K562 (cell line): ENCODE data around the gene FKBP1B. TPM values are rescaled to one million over a fixed set of nuclear protein-coding genes. Genes with fewer than 3 reads are reported as not detected.
A peak's percentile ranks its signal among the peaks of the same experiment; 100 is the strongest.
"Not testable (repeated sequence)": the region's sequence is repeated elsewhere in the genome, so short reads cannot be mapped to it uniquely, and the experiment has no call there.

Experiments
- ATAC-seq: fragments of 200-7000 bp; cut with Tn5 transposase; 3 replicates; pipeline ENCODE4 v1.9.1; 2020; ENCODE audit warnings: moderate library complexity
- BruUV-seq: library from RNA; stranded (reverse); fragments of 400-500 nt; replicated peaks from 2 replicates; lab custom pipeline; 2021; lab: Mats Ljungman, UMichigan
- CTCF ChIA-PET: fragments of 300-600 bp; formaldehyde crosslinking; extraction: SDS; loops from one replicate; lab custom pipeline; 2021; ENCODE audit warnings: low intra/inter-chr PET ratio; lab: Yijun Ruan, JAX
- POLR2A ChIA-PET: fragments of 300-600, 350-650 bp; sonication (Branson Sonifier 250); formaldehyde crosslinking; extraction: SDS; loops from one replicate; lab custom pipeline; 2021; ENCODE audit warnings: antibody characterized with exemption, inconsistent platforms; lab: Yijun Ruan, JAX
- DNase-seq, 4 experiments: peaks; one replicate each; pipeline versions ENCODE4 v3.0.0 to v3.0.0-alpha.2; 2011 to 2018; ENCODE audit warnings: low spot score in 3 of 4, mixed read lengths in 3 of 4; ENCODE audit errors: extremely low read depth in 1 of 4
- FAIRE-seq: peaks from 2 replicates; lab custom pipeline; 2011; peaks lifted over from hg19 to GRCh38; lab: Jason Lieb, UNC
- H2AFZ ChIP-seq: 2 replicates; pipeline ENCODE4 v1.6.0; 2011; ENCODE audit warnings: low read depth, low read length, control low read depth, inconsistent platforms
- H3K27ac ChIP-seq: fragments of 200-600 bp; 3 replicates; pipeline ENCODE4 v1.8.0; 2011; ENCODE audit warnings: low read depth, mild to moderate bottlenecking, control low read depth, inconsistent platforms, low read length, moderate library complexity, mixed read lengths; ENCODE audit errors: extremely low read depth
- H3K27me3 ChIP-seq, 2 experiments: fragments of 300-600 bp in 1 of 2; 2 replicates in 1 of 2; 3 replicates in 1 of 2; pipeline versions ENCODE4 v1.6.0 to v1.8.0; 2011; ENCODE audit warnings: inconsistent platforms in 2 of 2, low read length in 2 of 2, mild to moderate bottlenecking in 1 of 2, mixed read lengths in 1 of 2, moderate library complexity in 1 of 2; ENCODE audit not compliant: control insufficient read depth in 2 of 2, insufficient read depth in 2 of 2
- H3K36me3 ChIP-seq: fragments of 300-600 bp; 3 replicates; pipeline ENCODE4 v1.8.0; 2011; ENCODE audit warnings: mild to moderate bottlenecking, low read length, inconsistent platforms; ENCODE audit not compliant: control insufficient read depth, insufficient read depth
- H3K4me1 ChIP-seq, 2 experiments: fragments of 200-600 bp in 1 of 2; replicated peaks in 1 of 2; 2 replicates in 1 of 2; 3 replicates in 1 of 2; pipeline versions ENCODE4 v1.5.1 to v1.8.0; 2011; ENCODE audit warnings: inconsistent platforms in 2 of 2, low read length in 2 of 2, mild to moderate bottlenecking in 1 of 2, mixed read lengths in 1 of 2, moderate library complexity in 1 of 2; ENCODE audit not compliant: control insufficient read depth in 2 of 2, insufficient read depth in 2 of 2
- H3K4me2 ChIP-seq: 2 replicates; pipeline ENCODE4 v1.6.1; 2011; ENCODE audit warnings: low read length, control low read depth, inconsistent platforms, mixed read lengths; ENCODE audit not compliant: insufficient read depth
- H3K4me3 ChIP-seq: fragments of 200-600 bp; sonication (generic), shearing (Covaris generic); 2 replicates; pipeline ENCODE4 v1.5.1; 2016; ENCODE audit warnings: control low read depth, inconsistent platforms
- H3K79me2 ChIP-seq: fragments of 200-600 bp; 3 replicates; pipeline ENCODE4 v1.8.0; 2011; ENCODE audit warnings: low read length, inconsistent platforms; ENCODE audit not compliant: control insufficient read depth, insufficient read depth
- H3K9ac ChIP-seq, 2 experiments: 2 replicates each; pipeline versions ENCODE4 v1.6.0 to v1.6.1; 2011; ENCODE audit warnings: low read depth in 2 of 2, low read length in 2 of 2, control low read depth in 1 of 2, inconsistent platforms in 1 of 2, mild to moderate bottlenecking in 1 of 2, mixed read lengths in 1 of 2; ENCODE audit not compliant: insufficient read depth in 1 of 2
- H3K9me1 ChIP-seq: one replicate; pipeline ENCODE4 v1.6.0; 2011; ENCODE audit warnings: inconsistent platforms, mild to moderate bottlenecking, low read length, moderate library complexity; ENCODE audit not compliant: control insufficient read depth, insufficient read depth
- H3K9me3 ChIP-seq: replicated peaks from 2 replicates; pipeline ENCODE4 v1.5.1; 2011; ENCODE audit warnings: low read depth, low read length, inconsistent platforms; ENCODE audit not compliant: control insufficient read depth, insufficient read depth
- H4K20me1 ChIP-seq: replicated peaks from 2 replicates; pipeline ENCODE4 v1.6.1; 2011; ENCODE audit warnings: low read length, inconsistent platforms, mixed read lengths; ENCODE audit not compliant: control insufficient read depth, insufficient read depth
- BCOR ChIP-seq: fragments of 450-650 bp; IDR thresholded peaks from 2 replicates; pipeline ENCODE4 v1.6.1; 2016
- CBX8 ChIP-seq: fragments of 200-600 bp; sonication (generic); IDR thresholded peaks from 2 replicates; pipeline ENCODE4 v1.6.1; 2012; ENCODE audit warnings: borderline replicate concordance, mixed run types, low read depth, mild to moderate bottlenecking, moderate library complexity, mixed read lengths, low read length, control low read depth, inconsistent platforms; ENCODE audit not compliant: poor library complexity, severe bottlenecking; ENCODE audit errors: extremely low read depth
- CREM ChIP-seq: IDR thresholded peaks from 2 replicates; pipeline ENCODE4 v1.6.1; 2014; ENCODE audit warnings: antibody characterized with exemption, low read depth
- ID3 ChIP-seq, 2 experiments: fragments of 250-450 bp in 1 of 2; fragments of 450-650 bp in 1 of 2; sonication (Bioruptor Pico) in 1 of 2; IDR thresholded peaks; 2 replicates each; pipeline versions ENCODE4 v1.6.1 to v1.8.0; 2016 to 2021; ENCODE audit warnings: mild to moderate bottlenecking in 2 of 2, moderate library complexity in 2 of 2, missing compliant biosample characterization in 1 of 2, missing genetic modification characterization in 1 of 2
- KDM1A ChIP-seq, 2 experiments: fragments of 450-650 bp; IDR thresholded peaks; 2 replicates each; pipeline ENCODE4 v1.6.1; 2016; ENCODE audit warnings: mild to moderate bottlenecking in 2 of 2
- SIX5 ChIP-seq, 2 experiments: IDR thresholded peaks; 2 replicates each; pipeline ENCODE4 v1.6.1; 2011; ENCODE audit warnings: low read length in 2 of 2, borderline replicate concordance in 1 of 2, low read depth in 1 of 2, mild to moderate bottlenecking in 1 of 2, moderate library complexity in 1 of 2; ENCODE audit not compliant: insufficient read depth in 1 of 2
- ZBTB7A ChIP-seq: IDR thresholded peaks from 2 replicates; pipeline ENCODE4 v1.6.1; 2011; ENCODE audit warnings: low read depth, mild to moderate bottlenecking, low read length, moderate library complexity, borderline replicate concordance; ENCODE audit not compliant: control insufficient read depth
- ZNF75A ChIP-seq: fragments of 450-650 bp; formaldehyde crosslinking; IDR thresholded peaks from 2 replicates; pipeline ENCODE4 v1.4.0; 2020; ENCODE audit warnings: mild to moderate bottlenecking
- WGBS: fragments of 100-300 bp; shearing (Covaris generic); methylation state at CpG from one replicate; pipeline ENCODE4 v1.1.6; 2016; ENCODE audit warnings: low coverage, mixed read lengths; ENCODE audit not compliant: insufficient coverage; ENCODE audit errors: missing lambda C conversion rate; 5-methylcytosine and 5-hydroxymethylcytosine counted together
- in situ Hi-C: fragments of 300-500 bp; cut with MboI; formaldehyde crosslinking; loops from 4 replicates; pipeline ENCODE4 v1.15.0; 2018; ENCODE audit warnings: inconsistent platforms, mixed read lengths
- intact Hi-C: fragments of 100-400 bp; cut with micrococcal nuclease; formaldehyde crosslinking; loops from 2 replicates; pipeline ENCODE4 v1.14.2; 2022
- polyA plus RNA-seq, 8 experiments: library from polyadenylated mRNA; depleted of rRNA in 4 of 8; stranded (reverse) in 5 of 8; unstranded in 3 of 8; fragments of >200 nt; fragmentation: Nextera tagmentation in 2 of 8; fragmentation: Illumina TruSeq in 1 of 8; extraction: Ambion mirVana in 2 of 8; extraction: Trizol in 1 of 8; gene quantifications; 2 replicates each; pipeline versions ENCODE4 v1.2.1 to v1.2.3, GENCODE V29; 2011 to 2014; ENCODE audit warnings: inconsistent platforms in 1 of 8, missing spikeins in 1 of 8
- total RNA-seq, 7 experiments: library from RNA; depleted of rRNA in 6 of 7; stranded (reverse); fragments of >200 nt in 6 of 7; fragmentation: Illumina TruSeq in 2 of 7; extraction: Trizol in 2 of 7; gene quantifications; 2 replicates each; pipeline versions ENCODE4 v1.2.1 to v1.2.3, GENCODE V29; 2011 to 2021; ENCODE audit warnings: low replicate concordance in 1 of 7

The FKBP1B gene
- total and polyA plus RNA-seq, 9 of the 15 experiments (the other 6 are each of a cell fraction or from before 2014, with no cell fraction given) = 0.58 to 9.4 (median 1.6) TPM

- in situ Hi-C loops, intact Hi-C loops, ATAC-seq, H3K4me3 ChIP-seq, DNase-seq, H3K4me1 ChIP-seq, H3K9ac ChIP-seq, H3K27me3 ChIP-seq, H2AFZ ChIP-seq, BruUV-seq, H3K27ac ChIP-seq, H4K20me1 ChIP-seq, CTCF ChIA-PET, H3K9me3 ChIP-seq, H3K9me1 ChIP-seq, H3K4me2 ChIP-seq, FAIRE-seq: not testable (repeated sequence)
- peaks cover 51% of the 10 kb centered on the region for H3K79me2 ChIP-seq
- H3K36me3 ChIP-seq = peaks cover 28% of the 10 kb centered on the region
- WGBS = 91% methylated on average over 6 of the region's 6 CpGs
- 0 out of 2 replicates have a peak, but pooled peaks have one; percentile 18 for TF ChIP-seq BCOR
- POLR2A ChIA-PET = interaction anchor here (0.6 kb wide), 1 partner anchor 116 kb away, joined by 3 read pairs; the partner anchor contains the start of gene ATAD2B
Measured at GRCh38 chr2:24043133-24043532, 6.4 kb upstream of the FKBP1B start.

DNA sequence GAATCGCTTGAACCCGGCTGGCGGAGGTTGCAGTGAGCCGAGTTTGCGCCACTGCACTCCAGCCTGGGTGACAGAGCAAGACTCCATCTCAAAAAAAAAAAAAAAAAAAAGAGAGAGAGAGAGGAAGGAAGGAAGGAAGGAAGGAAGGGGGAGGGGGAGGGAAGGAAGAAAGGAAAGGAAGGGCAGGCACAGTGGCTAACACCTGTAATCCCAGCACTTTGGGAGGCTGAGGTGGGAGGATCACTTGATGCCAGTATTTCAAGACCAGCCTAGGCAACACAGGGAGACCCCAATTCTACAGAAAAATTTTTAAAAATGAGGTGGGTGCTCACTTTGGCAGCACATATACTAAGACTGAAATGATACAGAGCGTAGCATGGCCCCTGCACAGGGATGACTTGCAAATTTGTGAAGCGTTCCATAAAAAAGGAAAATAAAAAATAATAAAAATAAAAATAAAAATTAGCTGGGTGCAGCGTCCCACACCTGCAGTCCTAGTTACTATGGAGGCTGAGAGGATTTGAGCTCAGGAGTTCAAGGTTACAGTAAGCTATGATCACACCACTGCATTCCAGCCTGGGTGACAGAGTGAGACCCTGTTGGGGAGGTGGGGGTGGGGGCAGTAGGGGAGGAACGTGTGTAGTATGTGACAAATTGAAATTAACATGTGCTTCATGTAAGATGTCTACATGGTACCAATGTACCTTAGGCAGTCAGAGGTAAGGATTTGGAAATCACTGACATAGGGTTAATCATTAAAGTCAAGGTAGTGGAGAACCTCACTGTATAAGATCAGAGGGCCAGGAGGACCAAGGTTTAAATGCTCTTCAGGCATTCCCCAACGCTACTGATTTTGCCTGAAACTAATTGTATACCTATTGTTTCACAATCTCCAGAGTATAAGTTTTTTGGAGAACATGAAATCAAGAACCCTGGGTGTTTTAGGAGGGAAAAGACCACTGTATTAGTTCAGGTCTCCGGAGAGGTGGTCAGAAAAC lies 3.7 kb upstream of the FKBP1B start:
- intact Hi-C loops (no loop called here), in situ Hi-C loops (no loop called here)
- peak in 1 of 4 experiments; percentile 16 for DNase-seq
- peaks cover 8% of the 10 kb centered on the region; the same call in 1 of the 3 replicates for H3K36me3 ChIP-seq
- peak overlapping the region; percentile 52 for H3K27ac ChIP-seq
- H3K9ac ChIP-seq = peak overlapping the region in 1 of 2 experiments; percentile 62
- peak overlapping the region; percentile 82 for H3K4me2 ChIP-seq
- no peak overlapping the region for H2AFZ ChIP-seq
- ATAC-seq = no peak
- H3K9me3 ChIP-seq = no peaks in the 10 kb centered on the region
- peaks cover 0 to 6% of the 10 kb centered on the region in 2 experiments; a peak in 1 of 5 replicates for H3K27me3 ChIP-seq
- H3K79me2 ChIP-seq = peaks cover 42% of the 10 kb centered on the region
- ChIA-PET POLR2A (interaction anchor here (0.5 to 2.1 kb wide), 5 partner anchors 9 to 176 kb away, joined by 3 to 8 read pairs (median 5); partner anchors contain the start of genes ATAD2B and SF3B6), CTCF (no interaction called here)
- no peaks in the 10 kb centered on the region for H4K20me1 ChIP-seq
- no peak for FAIRE-seq
- H3K4me3 ChIP-seq = peak overlapping the region; percentile 64
- WGBS = 17% methylated on average over 7 of the region's 11 CpGs
- BruUV-seq = no TSS peak
- no peaks in the 10 kb centered on the region for H3K9me1 ChIP-seq
- peaks cover 8 to 22% of the 10 kb centered on the region in 2 experiments; a peak in 4 of 5 replicates for H3K4me1 ChIP-seq
- TF ChIP-seq CREM (no peak), KDM1A (IDR thresholded peaks at IDR 0.05) (peak in 1 of 2 experiments; percentile 84; a peak in 2 of 4 replicates), SIX5 (IDR thresholded peaks at IDR 0.05; ENCODE audit: borderline replicate concordance in 1 of 2, insufficient read depth in 1 of 2, low read depth in 1 of 2, low read length in 2 of 2) (no peak), CBX8 (no peak), ZBTB7A (no peak), ZNF75A (CRISPR knock-in tag) (no peak), ID3 (CRISPR knock-in tag; IDR thresholded peaks at IDR 0.05) (no peak), ID3 (tag; IDR thresholded peaks at IDR 0.05) (no peak)
